Left renal pelvis (tissue), 4 donors: ENCODE data around the gene OR13C2. TPM values are rescaled to one million over a fixed set of nuclear protein-coding genes. Genes with fewer than 3 reads are reported as not detected.

Source experiments
- DNase-seq, 4 donors: peaks; one replicate each; pipeline ENCODE4 v3.0.0-alpha.2; 2013; ENCODE audit warnings: low read depth in 4 of 4, low spot score in 3 of 4
- polyA plus RNA-seq, 4 donors: library from polyadenylated mRNA; unstranded; fragments of 120-200 nt; gene quantifications; one replicate each; pipeline ENCODE4 v1.2.1, GENCODE V29; 2013; ENCODE audit not compliant: insufficient read length in 4 of 4

The OR13C2 gene
- polyA plus RNA-seq, 4 donors, result 0.14 to 0.38 TPM; not detected in 2

GRCh38 chr9:104555521-104555920, 49.9 kb downstream of the OR13C2 start:
- DNase-seq, result no peak

Other genes with a start within 250 kb of the OR13C2 start
- gene OR13F1, start 101.4 kb downstream of the OR13C2 start, polyA plus RNA-seq, result not detected
- not detected for gene OR13C4, start 78.4 kb downstream of the OR13C2 start, polyA plus RNA-seq
- gene OR13C3, start 68.8 kb downstream of the OR13C2 start, polyA plus RNA-seq, result not detected
- not detected for gene OR13C8, start 36.5 kb downstream of the OR13C2 start, polyA plus RNA-seq
- not detected for gene OR13C5, start 6.2 kb downstream of the OR13C2 start, polyA plus RNA-seq
- gene OR13C9, start 12.6 kb upstream of the OR13C2 start, polyA plus RNA-seq, result not detected
- not detected for gene OR13D1, start 88.9 kb upstream of the OR13C2 start, polyA plus RNA-seq
- gene NIPSNAP3A, start 142.1 kb upstream of the OR13C2 start, polyA plus RNA-seq, result 10 to 100 TPM; 40.0 to 68.3 (median 50.7) TPM
- 10 to 100 TPM; 11.2 to 14.7 (median 12.5) TPM for gene NIPSNAP3B, start 158.5 kb upstream of the OR13C2 start, polyA plus RNA-seq